ENCODE measurements around the gene OR6Q1.

Gene OR6Q1

DNA sequence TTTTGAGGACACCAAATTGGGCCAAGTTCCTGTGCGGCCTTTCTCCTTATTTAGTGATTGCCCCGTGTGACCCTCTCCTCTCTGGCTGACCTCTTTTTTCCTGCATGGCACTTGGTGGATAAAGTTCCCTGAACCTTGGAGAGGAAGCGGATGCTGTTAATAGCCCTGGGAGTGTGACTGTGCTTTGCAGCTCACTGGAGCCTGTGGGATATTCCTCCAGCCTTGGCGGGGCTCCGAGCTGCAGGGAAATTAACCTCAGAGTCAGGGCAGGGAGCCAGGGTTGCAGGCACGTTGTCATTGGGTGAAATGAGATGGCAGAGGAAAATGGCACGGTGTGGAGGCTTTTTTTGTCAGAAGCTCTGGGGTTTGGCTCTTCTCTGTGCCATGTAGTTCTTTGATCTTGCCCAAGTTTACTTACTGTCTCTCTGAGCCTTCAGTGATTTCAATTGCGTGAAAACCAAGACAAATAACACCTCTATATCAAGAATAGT, 6.1 kb upstream of the OR6Q1 start:
- TF ChIP-seq REST (IDR thresholded peaks at IDR 0.05; ENCODE audit: low read depth) (no peak), NFIC (IDR thresholded peaks at IDR 0.05) (no peak), TAF1 (IDR thresholded peaks at IDR 0.05; ENCODE audit: low read depth) (no peak), CREB1 (IDR thresholded peaks at IDR 0.05; ENCODE audit: low read depth) (no peak), ZBTB7A (IDR thresholded peaks at IDR 0.05; ENCODE audit: low read depth) (no peak), TCF12 (IDR thresholded peaks at IDR 0.05; ENCODE audit: low read depth) (no peak), CEBPB (IDR thresholded peaks at IDR 0.05) (no peak), RAD21 (IDR thresholded peaks at IDR 0.05; ENCODE audit: low read depth) (no peak), EP300 (IDR thresholded peaks at IDR 0.05; ENCODE audit: borderline replicate concordance) (no peak), EGR1 (IDR thresholded peaks at IDR 0.05) (no peak), TEAD4 (IDR thresholded peaks at IDR 0.05) (no peak), USF1 (IDR thresholded peaks at IDR 0.05) (no peak)
- TF ChIP-seq, protein P1, sequence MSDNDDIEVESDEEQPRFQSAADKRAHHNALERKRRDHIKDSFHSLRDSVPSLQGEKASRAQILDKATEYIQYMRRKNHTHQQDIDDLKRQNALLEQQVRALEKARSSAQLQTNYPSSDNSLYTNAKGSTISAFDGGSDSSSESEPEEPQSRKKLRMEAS (IDR thresholded peaks at IDR 0.05), result no peak

GRCh38 chr11:58027341-58027740, 3.4 kb upstream of the OR6Q1 start:
- TF ChIP-seq EGR1 (IDR thresholded peaks at IDR 0.05) (no peak), CREB1 (IDR thresholded peaks at IDR 0.05; ENCODE audit: low read depth) (no peak), EP300 (IDR thresholded peaks at IDR 0.05; ENCODE audit: borderline replicate concordance) (no peak), NFIC (IDR thresholded peaks at IDR 0.05) (no peak)

DNA sequence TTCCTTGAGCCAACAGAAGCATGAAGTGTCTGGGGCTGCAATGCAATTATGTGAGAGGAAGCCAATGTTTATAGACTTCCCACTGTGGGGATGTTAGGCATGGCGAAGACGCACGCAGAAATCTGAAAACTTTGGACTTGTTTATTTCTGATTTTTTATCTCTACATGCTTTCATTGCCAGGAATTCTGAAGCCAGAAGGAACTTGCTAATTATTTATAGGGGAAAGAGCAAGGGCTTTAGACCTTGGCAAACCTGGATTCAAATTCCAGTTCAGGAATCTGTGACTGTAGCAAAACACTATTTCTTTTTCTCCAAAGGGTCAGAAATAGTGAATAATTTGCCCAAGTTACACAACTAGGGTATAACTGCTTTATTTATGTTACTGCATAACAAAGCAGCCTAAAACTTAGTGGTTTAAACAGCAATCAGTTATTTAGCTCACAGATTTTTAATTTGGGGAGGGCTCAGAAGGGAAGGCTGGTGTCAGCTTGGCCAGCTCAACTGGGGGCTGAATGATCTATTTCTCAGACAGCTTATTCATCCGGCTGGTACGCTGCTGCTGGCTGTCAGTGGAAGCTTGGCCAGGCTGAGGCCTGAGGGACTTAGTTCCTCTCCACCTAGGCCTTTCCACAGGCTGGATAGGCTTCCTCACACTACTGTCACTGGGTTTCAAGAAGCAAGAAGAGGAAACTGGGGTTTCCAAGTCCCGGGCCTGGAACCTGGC, 1.9 kb upstream of the OR6Q1 start:
- TF ChIP-seq YY1 (IDR thresholded peaks at IDR 0.05; ENCODE audit: low read depth) (no peak), CEBPB (IDR thresholded peaks at IDR 0.05) (no peak), USF1 (IDR thresholded peaks at IDR 0.05) (no peak), EGR1 (IDR thresholded peaks at IDR 0.05) (no peak), CREB1 (IDR thresholded peaks at IDR 0.05; ENCODE audit: low read depth) (no peak), TEAD4 (IDR thresholded peaks at IDR 0.05) (no peak), EP300 (IDR thresholded peaks at IDR 0.05; ENCODE audit: borderline replicate concordance) (no peak), TCF12 (IDR thresholded peaks at IDR 0.05; ENCODE audit: low read depth) (no peak), NFIC (IDR thresholded peaks at IDR 0.05) (no peak), REST (IDR thresholded peaks at IDR 0.05; ENCODE audit: low read depth) (no peak), FOXM1 (IDR thresholded peaks at IDR 0.05; ENCODE audit: borderline replicate concordance, low read depth) (no peak), TAF1 (IDR thresholded peaks at IDR 0.05; ENCODE audit: low read depth) (no peak), RAD21 (IDR thresholded peaks at IDR 0.05; ENCODE audit: low read depth) (no peak), ZBTB7A (IDR thresholded peaks at IDR 0.05; ENCODE audit: low read depth) (no peak)
- TF ChIP-seq, protein P1 (IDR thresholded peaks at IDR 0.05), result no peak

DNA sequence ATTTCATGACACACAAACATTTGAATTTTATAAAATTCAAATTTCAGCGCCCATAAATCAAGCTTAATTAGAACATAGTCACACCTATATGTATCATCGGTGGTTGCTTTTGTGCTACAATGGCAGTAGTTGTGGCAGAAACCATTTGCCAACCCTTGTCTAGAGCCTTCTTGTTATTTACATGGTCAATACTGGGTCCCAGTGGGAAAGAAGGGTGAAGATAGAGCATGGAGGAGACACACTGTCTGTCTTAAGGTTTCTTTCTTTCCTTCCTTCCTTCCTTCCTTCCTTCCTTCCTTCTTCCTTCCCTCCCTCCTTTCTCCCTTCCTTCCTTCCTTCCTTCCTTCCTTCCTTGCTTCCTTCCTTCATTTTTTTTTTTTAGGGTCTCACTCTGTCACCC, 3.7 kb downstream of the OR6Q1 start:
- TF ChIP-seq YY1 (IDR thresholded peaks at IDR 0.05; ENCODE audit: low read depth), result no peak
- TF ChIP-seq TCF12 (IDR thresholded peaks at IDR 0.05; ENCODE audit: low read depth), result no peak
- no peak for TF ChIP-seq EGR1 (IDR thresholded peaks at IDR 0.05)

- TF ChIP-seq, protein P1 (IDR thresholded peaks at IDR 0.05), result no peak
- TF ChIP-seq ZBTB7A (IDR thresholded peaks at IDR 0.05; ENCODE audit: low read depth) (no peak), FOXM1 (IDR thresholded peaks at IDR 0.05; ENCODE audit: borderline replicate concordance, low read depth) (no peak), NFIC (IDR thresholded peaks at IDR 0.05) (no peak), TEAD4 (IDR thresholded peaks at IDR 0.05) (no peak), CREB1 (IDR thresholded peaks at IDR 0.05; ENCODE audit: low read depth) (no peak), EP300 (IDR thresholded peaks at IDR 0.05; ENCODE audit: borderline replicate concordance) (no peak), TAF1 (IDR thresholded peaks at IDR 0.05; ENCODE audit: low read depth) (no peak), CEBPB (IDR thresholded peaks at IDR 0.05) (no peak), EGR1 (IDR thresholded peaks at IDR 0.05) (no peak), REST (IDR thresholded peaks at IDR 0.05; ENCODE audit: low read depth) (no peak), YY1 (IDR thresholded peaks at IDR 0.05; ENCODE audit: low read depth) (no peak), TCF12 (IDR thresholded peaks at IDR 0.05; ENCODE audit: low read depth) (no peak), USF1 (IDR thresholded peaks at IDR 0.05) (no peak)
Measured at GRCh38 chr11:58039589-58039988, 8.8 kb downstream of the OR6Q1 start.

All from Ishikawa (cell line).